H9 (cell line): Measurements from ENCODE around the gene EVI2A. TPM values are rescaled to one million over a fixed set of nuclear protein-coding genes. Genes with fewer than 3 reads are reported as not detected.
"Not testable (repeated sequence)": the region's sequence is repeated elsewhere in the genome, so short reads cannot be mapped to it uniquely, and the experiment has no call there.

Source experiments
- DNase-seq: peaks from one replicate; pipeline ENCODE4 v3.0.0-alpha.2; 2017
- H2AFZ ChIP-seq: one replicate; pipeline ENCODE4 v1.6.1; 2013; ENCODE audit warnings: mild to moderate bottlenecking, low read length, control low read depth, moderate library complexity
- H2AK5ac ChIP-seq: 2 replicates; pipeline ENCODE4 v1.6.1; 2013; ENCODE audit warnings: low read length, control low read depth, mixed read lengths; ENCODE audit not compliant: insufficient read length
- H2BK120ac ChIP-seq: one replicate; pipeline ENCODE4 v1.6.1; 2013; ENCODE audit warnings: low read depth, mild to moderate bottlenecking, low read length, control low read depth, inconsistent platforms; ENCODE audit not compliant: poor library complexity, severe bottlenecking
- H2BK12ac ChIP-seq: 2 replicates; pipeline ENCODE4 v1.6.1; 2013; ENCODE audit warnings: low read length, control low read depth, mixed read lengths, low read depth; ENCODE audit not compliant: insufficient read length
- H2BK15ac ChIP-seq: 2 replicates; pipeline ENCODE4 v1.6.1; 2013; ENCODE audit warnings: low read depth, low read length, control low read depth
- H2BK20ac ChIP-seq: one replicate; pipeline ENCODE4 v1.6.1; 2013; ENCODE audit warnings: low read depth, mild to moderate bottlenecking, low read length, control low read depth, inconsistent platforms; ENCODE audit not compliant: poor library complexity, severe bottlenecking
- H2BK5ac ChIP-seq: 2 replicates; pipeline ENCODE4 v1.6.1; 2013; ENCODE audit warnings: low read length, control low read depth, mixed read lengths; ENCODE audit not compliant: insufficient read length
- H3K14ac ChIP-seq: 2 replicates; pipeline ENCODE4 v1.6.1; 2013; ENCODE audit warnings: low read length, control low read depth; ENCODE audit not compliant: insufficient read depth
- H3K18ac ChIP-seq: 2 replicates; pipeline ENCODE4 v1.6.1; 2013; ENCODE audit warnings: low read depth, mild to moderate bottlenecking, mixed read lengths, low read length, control low read depth; ENCODE audit not compliant: insufficient read length
- H3K23ac ChIP-seq: 2 replicates; pipeline ENCODE4 v1.6.1; 2013; ENCODE audit warnings: low read length, control low read depth, mixed read lengths, low read depth; ENCODE audit not compliant: insufficient read length
- H3K23me2 ChIP-seq: 2 replicates; pipeline ENCODE4 v1.6.1; 2013; ENCODE audit warnings: low read depth, mild to moderate bottlenecking, mixed read lengths, low read length, control low read depth; ENCODE audit not compliant: insufficient read length, poor library complexity, severe bottlenecking
- H3K27ac ChIP-seq: 2 replicates; pipeline ENCODE4 v1.5.1; 2013; ENCODE audit warnings: low read length, control low read depth, mixed read lengths, low read depth; ENCODE audit not compliant: insufficient read length
- H3K27me3 ChIP-seq: 2 replicates; pipeline ENCODE4 v1.6.1; 2013; ENCODE audit warnings: low read length, control low read depth, inconsistent platforms; ENCODE audit not compliant: insufficient read depth
- H3K4ac ChIP-seq: 2 replicates; pipeline ENCODE4 v1.6.1; 2013; ENCODE audit warnings: low read depth, mild to moderate bottlenecking, control low read depth, inconsistent platforms, low read length, moderate library complexity
- H3K4me1 ChIP-seq: 2 replicates; pipeline ENCODE4 v1.6.1; 2013; ENCODE audit warnings: low read length, control low read depth, inconsistent platforms; ENCODE audit not compliant: insufficient read depth
- H3K4me2 ChIP-seq: 2 replicates; pipeline ENCODE4 v1.6.1; 2013; ENCODE audit warnings: low read length, control low read depth, mixed read lengths; ENCODE audit not compliant: insufficient read length, insufficient read depth
- H3K56ac ChIP-seq: 2 replicates; pipeline ENCODE4 v1.6.1; 2013; ENCODE audit warnings: low read depth, mild to moderate bottlenecking, mixed read lengths, low read length, control low read depth; ENCODE audit not compliant: insufficient read length
- H3K79me1 ChIP-seq: 2 replicates; pipeline ENCODE4 v1.6.1; 2013; ENCODE audit warnings: low read depth, mild to moderate bottlenecking, moderate library complexity, low read length, control low read depth, inconsistent platforms; ENCODE audit not compliant: insufficient read depth, poor library complexity, severe bottlenecking
- H3K79me2 ChIP-seq: 2 replicates; pipeline ENCODE4 v1.6.1; 2013; ENCODE audit warnings: low read length, control low read depth, inconsistent platforms; ENCODE audit not compliant: insufficient read depth
- H3K9ac ChIP-seq: 2 replicates; pipeline ENCODE4 v1.6.1; 2013; ENCODE audit warnings: low read length, control low read depth, mixed read lengths; ENCODE audit not compliant: insufficient read length; ENCODE audit errors: extremely low read depth
- H3K9me3 ChIP-seq: one replicate; pipeline ENCODE4 v1.6.1; 2013; ENCODE audit warnings: low read depth, low read length, inconsistent platforms; ENCODE audit not compliant: control insufficient read depth
- H3T11ph ChIP-seq: one replicate; pipeline ENCODE4 v1.6.1; 2013; ENCODE audit warnings: mild to moderate bottlenecking, low read length, control low read depth, inconsistent platforms
- H4K20me1 ChIP-seq: one replicate; pipeline ENCODE4 v1.6.1; 2013; ENCODE audit not compliant: control insufficient read depth, insufficient read length, insufficient read depth
- H4K5ac ChIP-seq: 2 replicates; pipeline ENCODE4 v1.6.1; 2013; ENCODE audit warnings: low read depth, mild to moderate bottlenecking, mixed read lengths, low read length, control low read depth; ENCODE audit not compliant: insufficient read length
- H4K8ac ChIP-seq: replicated peaks from 2 replicates; pipeline ENCODE4 v1.6.1; 2013; ENCODE audit warnings: low read length, control low read depth, mixed read lengths, low read depth; ENCODE audit not compliant: insufficient read length
- H4K91ac ChIP-seq: 2 replicates; pipeline ENCODE4 v1.6.1; 2013; ENCODE audit warnings: low read depth, mild to moderate bottlenecking, moderate library complexity, mixed read lengths, low read length, control low read depth; ENCODE audit not compliant: insufficient read length
- H3K27ac Mint-ChIP-seq, 3 experiments: 2 replicates in 2 of 3; 3 replicates in 1 of 3; pipeline ENCODE4 v1.8.0; 2020 to 2021; ENCODE audit warnings: mixed read lengths in 3 of 3, mild to moderate bottlenecking in 1 of 3, moderate library complexity in 1 of 3
- H3K27me3 Mint-ChIP-seq: 2 replicates; pipeline ENCODE4 v1.8.0; 2021; ENCODE audit warnings: low read depth, mild to moderate bottlenecking, moderate library complexity, mixed read lengths
- H3K36me3 Mint-ChIP-seq, 3 experiments: 2 replicates in 2 of 3; 3 replicates in 1 of 3; pipeline ENCODE4 v1.8.0; 2020 to 2021; ENCODE audit warnings: low read depth in 3 of 3, mixed read lengths in 3 of 3; ENCODE audit not compliant: insufficient read depth in 1 of 3
- H3K4me1 Mint-ChIP-seq, 2 experiments: 2 replicates each; pipeline ENCODE4 v1.8.0; 2020; ENCODE audit warnings: mixed read lengths in 2 of 2
- H3K4me3 Mint-ChIP-seq, 2 experiments: 2 replicates in 1 of 2; 3 replicates in 1 of 2; pipeline ENCODE4 v1.8.0; 2020 to 2021; ENCODE audit warnings: mild to moderate bottlenecking in 2 of 2, mixed read lengths in 2 of 2, moderate library complexity in 1 of 2
- H3K9me3 Mint-ChIP-seq, 2 experiments: 2 replicates in 1 of 2; 3 replicates in 1 of 2; pipeline ENCODE4 v1.8.0; 2020; ENCODE audit warnings: mild to moderate bottlenecking in 2 of 2, mixed read lengths in 2 of 2, moderate library complexity in 1 of 2
- WGBS: extraction: QIAGEN DNeasy Blood & Tissue Kit; methylation state at CpG from one replicate; pipeline ENCODE4 v1.1.7; 2013; ENCODE audit warnings: missing lambda C conversion rate, low lambda C conversion rate, mixed read lengths; ENCODE audit not compliant: insufficient read length; ENCODE audit errors: extremely low coverage; 5-methylcytosine and 5-hydroxymethylcytosine counted together
- total RNA-seq: library from RNA; stranded (reverse); gene quantifications from 2 replicates; pipeline ENCODE4 v1.2.1, GENCODE V29; 2021
- TF ChIP-seq, protein P1 (sequence below): fragments of 200-600 bp; sonication (generic); conservative IDR thresholded peaks from 3 replicates; pipeline ENCODE4 v1.8.0; 2021; ENCODE audit warnings: antibody characterized with exemption, mild to moderate bottlenecking

Gene EVI2A
- total RNA-seq, 1 experiment from 2014 or later: not detected

DNA sequence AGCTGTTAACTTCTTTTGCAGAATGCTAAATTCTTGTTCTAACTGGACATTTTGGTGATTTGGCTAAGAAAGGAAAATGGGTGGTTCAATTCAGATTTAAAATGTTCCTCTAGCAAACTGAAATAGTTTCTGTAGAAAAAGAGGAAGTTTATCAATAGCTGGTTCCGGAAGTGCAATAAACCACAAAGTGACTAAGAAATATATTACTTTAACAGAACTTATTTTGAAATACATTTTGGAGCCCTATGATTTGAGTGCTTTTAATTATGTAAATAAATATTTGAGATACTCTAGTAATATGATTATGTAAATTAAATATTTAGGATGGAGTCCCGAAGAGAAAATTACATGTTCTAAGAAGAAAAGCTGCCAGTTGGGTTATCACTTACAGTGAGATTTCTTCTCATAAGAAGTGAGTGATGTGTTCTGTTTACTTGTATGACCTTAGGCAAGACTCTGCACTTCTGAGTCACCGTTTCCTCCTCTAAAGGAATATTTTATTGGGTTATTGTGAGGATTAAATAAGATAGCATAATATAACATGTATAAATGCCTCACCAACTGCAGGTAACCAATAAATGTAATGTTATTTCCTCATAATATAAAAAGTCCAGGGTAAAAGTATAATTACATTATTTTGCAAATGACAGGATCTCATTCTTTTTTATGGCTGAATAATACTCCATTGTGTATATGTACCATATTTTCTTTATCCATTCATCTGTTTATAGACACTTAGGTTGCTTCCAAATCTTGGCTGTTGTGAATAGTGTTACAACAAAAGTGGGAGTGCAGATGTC is 7.2 kb downstream of the EVI2A start, which contains the start of gene EVI2B:
TSS of gene EVI2B (minus strand) at position 73 of the 800 bp plus-strand sequence. CDS start 8,445 bp downstream, outside the sequence.
- TF ChIP-seq, protein P1, sequence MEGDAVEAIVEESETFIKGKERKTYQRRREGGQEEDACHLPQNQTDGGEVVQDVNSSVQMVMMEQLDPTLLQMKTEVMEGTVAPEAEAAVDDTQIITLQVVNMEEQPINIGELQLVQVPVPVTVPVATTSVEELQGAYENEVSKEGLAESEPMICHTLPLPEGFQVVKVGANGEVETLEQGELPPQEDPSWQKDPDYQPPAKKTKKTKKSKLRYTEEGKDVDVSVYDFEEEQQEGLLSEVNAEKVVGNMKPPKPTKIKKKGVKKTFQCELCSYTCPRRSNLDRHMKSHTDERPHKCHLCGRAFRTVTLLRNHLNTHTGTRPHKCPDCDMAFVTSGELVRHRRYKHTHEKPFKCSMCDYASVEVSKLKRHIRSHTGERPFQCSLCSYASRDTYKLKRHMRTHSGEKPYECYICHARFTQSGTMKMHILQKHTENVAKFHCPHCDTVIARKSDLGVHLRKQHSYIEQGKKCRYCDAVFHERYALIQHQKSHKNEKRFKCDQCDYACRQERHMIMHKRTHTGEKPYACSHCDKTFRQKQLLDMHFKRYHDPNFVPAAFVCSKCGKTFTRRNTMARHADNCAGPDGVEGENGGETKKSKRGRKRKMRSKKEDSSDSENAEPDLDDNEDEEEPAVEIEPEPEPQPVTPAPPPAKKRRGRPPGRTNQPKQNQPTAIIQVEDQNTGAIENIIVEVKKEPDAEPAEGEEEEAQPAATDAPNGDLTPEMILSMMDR: no peak
- Histone ChIP-seq H2BK5ac (no peak within 1 kb of the TSS), H2BK120ac (no peak within 1 kb of the TSS), H3K23me2 (no peaks in the 10 kb centered on the region), H4K91ac (no peak within 1 kb of the TSS), H4K5ac (no peak within 1 kb of the TSS), H3K27ac (no peak within 1 kb of the TSS), H3K18ac (no peak within 1 kb of the TSS), H3K14ac (no peak within 1 kb of the TSS), H3K79me1 (no peaks in the 10 kb centered on the region), H2BK20ac (no peak within 1 kb of the TSS), H3K9ac (no peak within 1 kb of the TSS), H4K8ac (no peak within 1 kb of the TSS), H2AK5ac (no peak within 1 kb of the TSS), H2BK12ac (no peak within 1 kb of the TSS), H2BK15ac (no peak within 1 kb of the TSS), H3K4ac (no peak within 1 kb of the TSS), H3K4me2 (no peak within 1 kb of the TSS), H3K9me3 (no peaks in the 10 kb centered on the region), H3K27me3 (no peaks in the 10 kb centered on the region), H3K56ac (no peak within 1 kb of the TSS), H3T11ph (no peak within 1 kb of the TSS), H3K79me2 (no peaks in the 10 kb centered on the region), H2AFZ (no peak within 1 kb of the TSS), H3K4me1 (no peaks in the 10 kb centered on the region), H4K20me1 (no peaks in the 10 kb centered on the region), H3K23ac (no peak within 1 kb of the TSS)
- H3K36me3 Mint-ChIP-seq: no peaks in the 10 kb centered on the region
- H3K27me3 Mint-ChIP-seq: no peaks in the 10 kb centered on the region
- no CpG with 5 or more reads among the region's 3 CpGs for WGBS
- no peaks in the 10 kb centered on the region for H3K9me3 Mint-ChIP-seq
- no peak for DNase-seq
- no peak within 1 kb of the TSS for H3K4me3 Mint-ChIP-seq
- H3K27ac Mint-ChIP-seq: no peak within 1 kb of the TSS
- peaks cover 11 to 13% of the 10 kb centered on the region in 2 experiments for H3K4me1 Mint-ChIP-seq

DNA sequence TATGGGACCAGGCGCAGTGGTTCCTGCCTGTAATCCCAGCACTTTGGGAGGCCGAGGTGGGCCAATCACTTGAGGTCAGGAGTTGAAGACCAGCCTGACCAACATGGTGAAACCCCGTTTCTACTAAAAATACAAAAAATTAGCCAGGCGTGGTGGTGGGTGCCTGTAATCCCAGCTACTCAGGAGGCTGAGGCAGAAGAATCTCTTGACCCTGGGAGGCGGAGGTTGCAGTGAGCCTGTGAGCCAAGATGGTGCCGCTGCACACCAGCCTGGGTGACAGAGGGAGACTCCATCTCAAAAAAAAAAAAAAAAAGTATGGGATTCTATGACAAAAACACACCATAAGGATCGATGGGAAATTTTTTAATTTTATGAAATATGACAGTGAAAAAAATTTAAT is 9.2 kb downstream of the EVI2A start:
- not testable (repeated sequence) for H3K9ac ChIP-seq, H4K8ac ChIP-seq, H4K91ac ChIP-seq, H3K27ac Mint-ChIP-seq, H4K5ac ChIP-seq, H3K79me2 ChIP-seq, H3K23me2 ChIP-seq, H3T11ph ChIP-seq, H3K56ac ChIP-seq, H3K9me3 Mint-ChIP-seq, H3K27me3 ChIP-seq, H3K27me3 Mint-ChIP-seq, H3K4ac ChIP-seq, H3K9me3 ChIP-seq, H2AK5ac ChIP-seq, H2AFZ ChIP-seq, H2BK15ac ChIP-seq, H3K4me3 Mint-ChIP-seq, H3K4me2 ChIP-seq, H3K27ac ChIP-seq, H3K4me1 ChIP-seq, H3K4me1 Mint-ChIP-seq, H4K20me1 ChIP-seq, H3K14ac ChIP-seq, H3K23ac ChIP-seq, H3K36me3 Mint-ChIP-seq, H2BK12ac ChIP-seq, H3K79me1 ChIP-seq, H3K18ac ChIP-seq, DNase-seq, H2BK5ac ChIP-seq, H2BK20ac ChIP-seq, H2BK120ac ChIP-seq
- WGBS: no CpG with 5 or more reads among the region's 7 CpGs
